T-helper 1 cell treated with Interleukin-12 subunit alpha and Interleukin-12 subunit beta and Interleukin-4 antibody, amounts not matched to agents 30 ng/mL and 1 ng/mL, for 36 hours (primary cell): Measurements from ENCODE around the gene CCDC89. TPM values are rescaled to one million over a fixed set of nuclear protein-coding genes. Genes with fewer than 3 reads are reported as not detected.
"Not testable (repeated sequence)": the region's sequence is repeated elsewhere in the genome, so short reads cannot be mapped to it uniquely, and the experiment has no call there.

Experiments used
- intact Hi-C: fragments of 100-400 bp; cut with micrococcal nuclease; formaldehyde crosslinking; loops from one replicate; pipeline ENCODE4 v1.15.1; 2024
- total RNA-seq: library from RNA; stranded (reverse); gene quantifications from 2 replicates; pipeline ENCODE4 v1.2.3, GENCODE V29; 2022

The CCDC89 gene
- total RNA-seq, 1 donor from 2014 or later = 2.0 TPM

GRCh38 chr11:85656777-85657176 is 29.2 kb downstream of the CCDC89 start:
- intact Hi-C loops = no loop called here

GRCh38 chr11:85654343-85654742 is 31.7 kb downstream of the CCDC89 start:
- intact Hi-C loops = not testable (repeated sequence)

GRCh38 chr11:85652786-85653447 is 33.1 kb downstream of the CCDC89 start:
- intact Hi-C loops = no loop called here

GRCh38 chr11:85651118-85651517 is 34.9 kb downstream of the CCDC89 start:
- intact Hi-C loops = no loop called here

- intact Hi-C loops = loop anchor here (1.0 to 5.0 kb wide), 11 partner anchors 17 to 1435 kb away; partner anchors contain the start of genes EED, HIKESHI, PICALM and TMEM126B
These were observed 38.2 kb downstream of the CCDC89 start, which contains the start of gene TMEM126A for GRCh38 chr11:85647604-85648299. Gene TMEM126A (plus strand): TSS chr11:85647967. CDS start chr11:85650256, 2,289 bp downstream.

- intact Hi-C loops = loop anchor here (1.0 to 5.0 kb wide), 10 partner anchors 17 to 1435 kb away; partner anchors contain the start of genes EED, HIKESHI, PICALM and TMEM126B
These were observed 38.9 kb downstream of the CCDC89 start for GRCh38 chr11:85647078-85647477.

GRCh38 chr11:85643191-85643614 is 42.8 kb downstream of the CCDC89 start:
- intact Hi-C loops = no loop called here

GRCh38 chr11:85634747-85635146 is 51.2 kb downstream of the CCDC89 start:
- intact Hi-C loops = no loop called here

Other genes with a start within 250 kb of the CCDC89 start
- 0.88 and 1.4 TPM in 2 replicates for gene DLG2, start 58.9 kb downstream of the CCDC89 start, total RNA-seq
- gene TMEM126B, start 57.6 kb downstream of the CCDC89 start, total RNA-seq = 54.6 and 55.6 TPM in 2 replicates
- 35.2 and 40.1 TPM in 2 replicates for gene TMEM126A, start 38.2 kb downstream of the CCDC89 start, total RNA-seq
- 52.1 and 59.0 TPM in 2 replicates for gene CREBZF, start 21.1 kb downstream of the CCDC89 start, total RNA-seq
- gene SYTL2, start 124.9 kb upstream of the CCDC89 start, total RNA-seq = 96.5 and 97.9 TPM in 2 replicates
- not detected in 2 replicates for gene CCDC83, start 169.2 kb upstream of the CCDC89 start, total RNA-seq